Spleen (tissue), 7 donors: Measurements from ENCODE around the gene OR56B4.

Source experiments
- POLR2A ChIP-seq, 3 donors: fragments of 450-650 bp; IDR thresholded peaks; one replicate each; pipeline ENCODE4 v1.5.1; 2017; ENCODE audit warnings: antibody characterized with exemption in 3 of 3, mild to moderate bottlenecking in 1 of 3
- POLR2AphosphoS5 ChIP-seq, 3 donors: sonication (generic); formaldehyde crosslinking; IDR thresholded peaks; one replicate each; pipeline ENCODE4 v1.5.1; 2017; ENCODE audit warnings: antibody characterized with exemption in 3 of 3
- TF ChIP-seq, protein P1 (sequence below), 11 experiments: fragments of 200-600 bp in 7 of 11; fragments of 450-650 bp in 4 of 11; sonication (generic) in 4 of 11; IDR thresholded peaks in 8 of 11; conservative IDR thresholded peaks in 3 of 11; 1 replicate in 7 of 11; 2 replicates in 4 of 11; pipeline versions ENCODE4 v1.4.0 to v1.8.0; 2016 to 2021; ENCODE audit warnings: antibody characterized with exemption in 11 of 11, inconsistent platforms in 4 of 11, mild to moderate bottlenecking in 1 of 11
- donor health status: DM: no; HTN: no; CAD: no; lungs with moderate emphysema.
- donor health status: DM: no; HTN: no; CAD: no.
- donor health status: DM: no; HTN: no; CAD: no.

DNA sequence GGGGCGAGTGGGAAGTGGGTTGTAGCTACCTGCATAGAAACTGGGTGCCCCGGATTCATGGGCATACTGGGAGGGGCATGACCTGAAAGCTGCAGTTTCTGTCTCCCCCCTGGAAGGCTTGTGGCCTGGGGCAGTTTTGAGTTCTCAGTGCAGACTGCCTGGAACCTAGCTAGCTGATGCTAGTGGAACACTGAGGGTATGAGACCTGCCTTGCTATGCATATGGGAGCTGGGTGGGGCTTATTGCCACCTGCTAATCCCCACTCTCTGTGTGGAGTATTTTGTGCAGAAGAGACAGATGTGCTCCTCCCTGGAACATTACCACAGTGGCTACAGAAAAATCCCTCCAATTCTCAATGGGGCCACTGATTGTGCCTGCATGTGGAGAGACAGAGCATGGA, 11.7 kb upstream of the OR56B4 start:
- TF ChIP-seq, protein P1, sequence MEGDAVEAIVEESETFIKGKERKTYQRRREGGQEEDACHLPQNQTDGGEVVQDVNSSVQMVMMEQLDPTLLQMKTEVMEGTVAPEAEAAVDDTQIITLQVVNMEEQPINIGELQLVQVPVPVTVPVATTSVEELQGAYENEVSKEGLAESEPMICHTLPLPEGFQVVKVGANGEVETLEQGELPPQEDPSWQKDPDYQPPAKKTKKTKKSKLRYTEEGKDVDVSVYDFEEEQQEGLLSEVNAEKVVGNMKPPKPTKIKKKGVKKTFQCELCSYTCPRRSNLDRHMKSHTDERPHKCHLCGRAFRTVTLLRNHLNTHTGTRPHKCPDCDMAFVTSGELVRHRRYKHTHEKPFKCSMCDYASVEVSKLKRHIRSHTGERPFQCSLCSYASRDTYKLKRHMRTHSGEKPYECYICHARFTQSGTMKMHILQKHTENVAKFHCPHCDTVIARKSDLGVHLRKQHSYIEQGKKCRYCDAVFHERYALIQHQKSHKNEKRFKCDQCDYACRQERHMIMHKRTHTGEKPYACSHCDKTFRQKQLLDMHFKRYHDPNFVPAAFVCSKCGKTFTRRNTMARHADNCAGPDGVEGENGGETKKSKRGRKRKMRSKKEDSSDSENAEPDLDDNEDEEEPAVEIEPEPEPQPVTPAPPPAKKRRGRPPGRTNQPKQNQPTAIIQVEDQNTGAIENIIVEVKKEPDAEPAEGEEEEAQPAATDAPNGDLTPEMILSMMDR (IDR thresholded peaks at IDR 0.05 in 8 of 11, conservative IDR thresholded peaks at IDR 0.05 in 3 of 11): no peak
- no peak for TF ChIP-seq POLR2A (IDR thresholded peaks at IDR 0.05)
- no peak for TF ChIP-seq POLR2AphosphoS5 (IDR thresholded peaks at IDR 0.05)
